8988T (cell line): ENCODE data around the gene GALNTL6.

Source experiments
- DNase-seq: peaks from one replicate; pipeline ENCODE4 v3.0.0; 2011

GALNTL6 gene

GRCh38 chr4:172009446-172010230 is 196.4 kb downstream of the GALNTL6 start:
- DNase-seq, result no peak

- no peak for DNase-seq
Measured at GRCh38 chr4:172011196-172011595, 198.0 kb downstream of the GALNTL6 start.

GRCh38 chr4:172018358-172018757 is 205.2 kb downstream of the GALNTL6 start:
- no peak for DNase-seq

GRCh38 chr4:172035562-172035961 is 222.4 kb downstream of the GALNTL6 start:
- no peak for DNase-seq

- no peak for DNase-seq
Measured at GRCh38 chr4:172040766-172041165, 227.6 kb downstream of the GALNTL6 start.

- DNase-seq, result no peak
Measured at GRCh38 chr4:172042714-172043114, 229.5 kb downstream of the GALNTL6 start.

GRCh38 chr4:172045981-172046380 is 232.8 kb downstream of the GALNTL6 start:
- DNase-seq, result no peak

GRCh38 chr4:172048666-172049065 is 235.5 kb downstream of the GALNTL6 start:
- no peak for DNase-seq

GRCh38 chr4:172050911-172051310 is 237.7 kb downstream of the GALNTL6 start:
- DNase-seq, result no peak

- no peak for DNase-seq
Measured at GRCh38 chr4:172055046-172055445, 241.8 kb downstream of the GALNTL6 start.

GRCh38 chr4:172055498-172055897 is 242.3 kb downstream of the GALNTL6 start:
- no peak for DNase-seq

- no peak for DNase-seq
Measured at GRCh38 chr4:172061204-172061603, 248.0 kb downstream of the GALNTL6 start.

GRCh38 chr4:172068506-172068905 is 255.3 kb downstream of the GALNTL6 start:
- DNase-seq, result no peak

- no peak for DNase-seq
Measured at GRCh38 chr4:172073590-172073989, 260.4 kb downstream of the GALNTL6 start.

GRCh38 chr4:172083272-172083671 is 270.1 kb downstream of the GALNTL6 start:
- DNase-seq, result no peak

- no peak for DNase-seq
Measured at GRCh38 chr4:172088556-172088955, 275.4 kb downstream of the GALNTL6 start.

GRCh38 chr4:172095161-172095560 is 282.0 kb downstream of the GALNTL6 start:
- DNase-seq, result no peak

GRCh38 chr4:172096786-172097185 is 283.6 kb downstream of the GALNTL6 start:
- no peak for DNase-seq

GRCh38 chr4:172099376-172099775 is 286.2 kb downstream of the GALNTL6 start:
- DNase-seq, result no peak

GRCh38 chr4:172103456-172103855 is 290.3 kb downstream of the GALNTL6 start:
- DNase-seq, result no peak

GRCh38 chr4:172104539-172104938 is 291.3 kb downstream of the GALNTL6 start:
- DNase-seq, result no peak

- DNase-seq, result no peak
Measured at GRCh38 chr4:172105918-172106317, 292.7 kb downstream of the GALNTL6 start.

- DNase-seq, result no peak
Measured at GRCh38 chr4:172109466-172109865, 296.3 kb downstream of the GALNTL6 start.

GRCh38 chr4:172124656-172125308 is 311.6 kb downstream of the GALNTL6 start:
- DNase-seq, result no peak

- no peak for DNase-seq
Measured at GRCh38 chr4:172125443-172125842, 312.2 kb downstream of the GALNTL6 start.
